HFFc6 (cell line): ENCODE data around the gene ULBP2. TPM values are rescaled to one million over a fixed set of nuclear protein-coding genes. Genes with fewer than 3 reads are reported as not detected.

Source experiments
- DNase-seq: peaks from one replicate; pipeline ENCODE4 v3.0.0-alpha.2; 2018
- H3K27ac Mint-ChIP-seq: 2 replicates; pipeline ENCODE4 v1.8.0; 2020; ENCODE audit warnings: mild to moderate bottlenecking, mixed read lengths
- H3K27me3 Mint-ChIP-seq: 2 replicates; pipeline ENCODE4 v1.8.0; 2021; ENCODE audit warnings: mild to moderate bottlenecking, moderate library complexity, mixed read lengths; ENCODE audit not compliant: insufficient read depth
- H3K36me3 Mint-ChIP-seq: 2 replicates; pipeline ENCODE4 v1.8.0; 2021; ENCODE audit warnings: low read depth, mixed read lengths
- H3K4me1 Mint-ChIP-seq: 2 replicates; pipeline ENCODE4 v1.8.0; 2020; ENCODE audit warnings: low read depth, mixed read lengths
- H3K4me3 Mint-ChIP-seq: 2 replicates; pipeline ENCODE4 v1.8.0; 2020; ENCODE audit warnings: mild to moderate bottlenecking, moderate library complexity, mixed read lengths
- H3K9me3 Mint-ChIP-seq: 2 replicates; pipeline ENCODE4 v1.8.0; 2020; ENCODE audit warnings: mild to moderate bottlenecking, mixed read lengths
- CTCF ChIP-seq: fragments of 200-600 bp; sonication (generic); IDR thresholded peaks from 2 replicates; pipeline ENCODE4 v1.5.0; 2021; ENCODE audit warnings: antibody characterized with exemption, mild to moderate bottlenecking
- total RNA-seq, 6 experiments: library from RNA; stranded (reverse); fragmentation: NEBNext Ultra II Directional; extraction: Animal tissue kit (Norgen Biotek cat#: 25700); gene quantifications; 2 replicates in 1 of 6; 3 replicates in 5 of 6; pipeline ENCODE4 v1.2.3, GENCODE V29; 2021

ULBP2 gene
- total RNA-seq, 6 experiments from 2014 or later: 16.2 to 23.2 (median 19.4) TPM

GRCh38 chr6:149901444-149902140 is 40.2 kb upstream of the ULBP2 start:
- H3K9me3 Mint-ChIP-seq: no peaks in the 10 kb centered on the region
- H3K27ac Mint-ChIP-seq: no peak overlapping the region
- H3K36me3 Mint-ChIP-seq: no peaks in the 10 kb centered on the region
- peaks cover 21% of the 10 kb centered on the region for H3K4me1 Mint-ChIP-seq
- peaks cover 9% of the 10 kb centered on the region for H3K27me3 Mint-ChIP-seq
- H3K4me3 Mint-ChIP-seq: no peak overlapping the region
- DNase-seq: no peak
- TF ChIP-seq CTCF: no peak

GRCh38 chr6:149903938-149904611 is 37.7 kb upstream of the ULBP2 start:
- Mint-ChIP-seq H3K9me3 (peaks cover 18% of the 10 kb centered on the region), H3K36me3 (peaks cover 12% of the 10 kb centered on the region), H3K4me3 (no peak overlapping the region), H3K4me1 (no peaks in the 10 kb centered on the region), H3K27me3 (peaks cover 13% of the 10 kb centered on the region), H3K27ac (no peak overlapping the region)
- no peak for TF ChIP-seq CTCF
- no peak for DNase-seq

GRCh38 chr6:149904661-149905370 is 37.0 kb upstream of the ULBP2 start:
- Mint-ChIP-seq H3K27me3 (peaks cover 13% of the 10 kb centered on the region), H3K9me3 (peaks cover 24% of the 10 kb centered on the region)

GRCh38 chr6:149905371-149905910 is 36.4 kb upstream of the ULBP2 start:
- H3K4me1 Mint-ChIP-seq: no peaks in the 10 kb centered on the region

More at GRCh38 chr6:149904661-149905370, 37.0 kb upstream of the ULBP2 start:
- H3K36me3 Mint-ChIP-seq: peaks cover 12% of the 10 kb centered on the region
- no peak for DNase-seq
- no peak for TF ChIP-seq CTCF
- no peaks in the 10 kb centered on the region for H3K4me1 Mint-ChIP-seq
- no peak overlapping the region for H3K27ac Mint-ChIP-seq
- no peak overlapping the region for H3K4me3 Mint-ChIP-seq

More at GRCh38 chr6:149905371-149905910, 36.4 kb upstream of the ULBP2 start:
- no peak for TF ChIP-seq CTCF
- H3K36me3 Mint-ChIP-seq: peaks cover 12% of the 10 kb centered on the region
- peaks cover 24% of the 10 kb centered on the region for H3K9me3 Mint-ChIP-seq
- DNase-seq: no peak
- H3K27ac Mint-ChIP-seq: no peak overlapping the region
- H3K27me3 Mint-ChIP-seq: peaks cover 15% of the 10 kb centered on the region
- H3K4me3 Mint-ChIP-seq: no peak overlapping the region
